Natural killer cell (primary cell): Measurements from ENCODE around the gene C22orf39. TPM values are rescaled to one million over a fixed set of nuclear protein-coding genes. Genes with fewer than 3 reads are reported as not detected.
A peak's percentile ranks its signal among the peaks of the same experiment; 100 is the strongest.

Source experiments
- ATAC-seq, 3 donors: fragments of 150-1000 bp in 2 of 3; fragments of 200-7000 bp in 1 of 3; cut with Tn5 transposase; 1 replicate in 1 of 3; 2 replicates in 2 of 3; pipeline ENCODE4 v1.10.0; 2021; ENCODE audit warnings: mild to moderate bottlenecking in 2 of 3, moderate library complexity in 2 of 3
- DNase-seq, 2 donors: peaks; one replicate each; pipeline versions ENCODE4 v3.0.0 to v3.0.0-alpha.2; 2013 to 2021; ENCODE audit warnings: mixed read lengths in 1 of 2
- H3K27ac ChIP-seq: one replicate; pipeline ENCODE4 v1.5.1; 2013; ENCODE audit warnings: mild to moderate bottlenecking, low read length
- H3K27me3 ChIP-seq: one replicate; pipeline ENCODE4 v1.6.1; 2013; ENCODE audit warnings: low read length; ENCODE audit not compliant: control insufficient read depth, insufficient read depth
- H3K36me3 ChIP-seq: one replicate; pipeline ENCODE4 v1.6.1; 2013; ENCODE audit warnings: low read length; ENCODE audit not compliant: control insufficient read depth, insufficient read depth
- H3K4me1 ChIP-seq: one replicate; pipeline ENCODE4 v1.6.1; 2013; ENCODE audit warnings: low read length; ENCODE audit not compliant: control insufficient read depth, insufficient read depth
- H3K4me3 ChIP-seq: one replicate; pipeline ENCODE4 v1.5.1; 2013; ENCODE audit warnings: low read length
- H3K9me3 ChIP-seq: one replicate; pipeline ENCODE4 v1.6.1; 2013; ENCODE audit warnings: low read length; ENCODE audit not compliant: control insufficient read depth, insufficient read depth
- H3K27ac Mint-ChIP-seq, 2 donors: one replicate each; pipeline ENCODE4 v1.8.0; 2022; ENCODE audit warnings: mild to moderate bottlenecking in 2 of 2, mixed read lengths in 2 of 2, moderate library complexity in 1 of 2
- H3K27me3 Mint-ChIP-seq, 2 donors: one replicate each; pipeline ENCODE4 v1.8.0; 2022; ENCODE audit warnings: low read depth in 2 of 2, mixed read lengths in 2 of 2
- H3K36me3 Mint-ChIP-seq: one replicate; pipeline ENCODE4 v1.8.0; 2022; ENCODE audit warnings: mixed read lengths
- H3K4me1 Mint-ChIP-seq, 2 donors: one replicate each; pipeline ENCODE4 v1.8.0; 2022; ENCODE audit warnings: mixed read lengths in 2 of 2
- H3K4me3 Mint-ChIP-seq: one replicate; pipeline ENCODE4 v1.8.0; 2022; ENCODE audit warnings: mild to moderate bottlenecking, moderate library complexity, mixed read lengths
- H3K9me3 Mint-ChIP-seq, 2 donors: one replicate each; pipeline ENCODE4 v1.8.0; 2022; ENCODE audit warnings: mixed read lengths in 2 of 2
- WGBS: methylation state at CpG from one replicate; pipeline ENCODE4 v1.1.7; 2013; ENCODE audit warnings: missing lambda C conversion rate; ENCODE audit not compliant: insufficient coverage; 5-methylcytosine and 5-hydroxymethylcytosine counted together
- intact Hi-C: fragments of 100-400 bp; cut with micrococcal nuclease; formaldehyde crosslinking; loops from one replicate; pipeline ENCODE4 v1.14.2; 2022
- total RNA-seq, 4 donors: library from RNA; stranded (reverse); fragments of 120-200 nt in 1 of 4; gene quantifications; one replicate each; pipeline versions ENCODE4 v1.2.3 to v1.2.4, GENCODE V29; 2013 to 2022
- TF ChIP-seq, protein P1 (sequence below): fragments of 200-600 bp; IDR thresholded peaks from one replicate; pipeline ENCODE4 v1.8.0; 2022; ENCODE audit warnings: antibody characterized with exemption

C22orf39 gene
- total RNA-seq, 3 donors from 2014 or later (not counting 1 experiment from before 2014, with no cell fraction given), result 45.4 to 53.3 (median 50.2) TPM

DNA sequence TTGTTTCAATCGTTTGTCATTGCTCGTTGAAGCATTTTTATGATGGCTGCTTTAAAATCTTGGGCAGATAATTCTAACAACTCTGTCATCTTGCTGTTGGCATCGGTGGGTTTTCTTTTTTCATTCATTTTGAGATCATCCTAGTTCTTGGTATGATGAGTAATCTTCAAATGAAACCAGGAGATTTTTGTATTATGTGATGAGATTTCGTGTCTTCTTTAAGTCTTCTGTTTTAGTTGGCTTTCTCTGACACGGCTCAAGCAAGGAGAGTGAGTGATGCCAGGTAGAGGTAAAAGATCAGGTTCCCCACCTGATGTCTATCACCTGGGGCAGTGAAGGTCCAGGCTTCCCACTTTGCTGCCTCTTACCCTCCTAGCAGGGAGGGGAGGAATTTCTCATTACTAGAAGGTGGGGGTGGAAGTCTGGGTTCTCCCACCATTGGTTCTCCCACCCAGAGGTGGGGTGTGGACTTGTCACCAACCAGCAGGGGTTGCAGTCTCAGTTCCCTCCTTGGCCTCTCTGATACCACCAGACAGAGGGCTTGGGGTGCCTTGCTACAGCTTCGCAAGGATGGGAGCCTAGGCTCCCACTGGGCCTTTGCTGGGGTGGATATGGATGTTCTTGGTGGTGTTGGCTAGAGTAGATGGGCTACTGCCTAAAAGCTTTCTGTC, 45.1 kb upstream of the C22orf39 start:
- ATAC-seq (no peak), DNase-seq (no peak)
- Mint-ChIP-seq H3K4me3 (no peak overlapping the region), H3K27ac (no peak overlapping the region), H3K9me3 (no peaks in the 10 kb centered on the region), H3K36me3 (no peaks in the 10 kb centered on the region), H3K4me1 (no peaks in the 10 kb centered on the region), H3K27me3 (no peaks in the 10 kb centered on the region)
- TF ChIP-seq, protein P1, sequence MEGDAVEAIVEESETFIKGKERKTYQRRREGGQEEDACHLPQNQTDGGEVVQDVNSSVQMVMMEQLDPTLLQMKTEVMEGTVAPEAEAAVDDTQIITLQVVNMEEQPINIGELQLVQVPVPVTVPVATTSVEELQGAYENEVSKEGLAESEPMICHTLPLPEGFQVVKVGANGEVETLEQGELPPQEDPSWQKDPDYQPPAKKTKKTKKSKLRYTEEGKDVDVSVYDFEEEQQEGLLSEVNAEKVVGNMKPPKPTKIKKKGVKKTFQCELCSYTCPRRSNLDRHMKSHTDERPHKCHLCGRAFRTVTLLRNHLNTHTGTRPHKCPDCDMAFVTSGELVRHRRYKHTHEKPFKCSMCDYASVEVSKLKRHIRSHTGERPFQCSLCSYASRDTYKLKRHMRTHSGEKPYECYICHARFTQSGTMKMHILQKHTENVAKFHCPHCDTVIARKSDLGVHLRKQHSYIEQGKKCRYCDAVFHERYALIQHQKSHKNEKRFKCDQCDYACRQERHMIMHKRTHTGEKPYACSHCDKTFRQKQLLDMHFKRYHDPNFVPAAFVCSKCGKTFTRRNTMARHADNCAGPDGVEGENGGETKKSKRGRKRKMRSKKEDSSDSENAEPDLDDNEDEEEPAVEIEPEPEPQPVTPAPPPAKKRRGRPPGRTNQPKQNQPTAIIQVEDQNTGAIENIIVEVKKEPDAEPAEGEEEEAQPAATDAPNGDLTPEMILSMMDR, result no peak
- intact Hi-C loops, result no loop called here
- no peak overlapping the region for H3K4me3 ChIP-seq
- H3K36me3 ChIP-seq, result no peaks in the 10 kb centered on the region
- H3K27ac ChIP-seq, result no peak overlapping the region
- H3K4me1 ChIP-seq, result no peaks in the 10 kb centered on the region
- no peaks in the 10 kb centered on the region for H3K27me3 ChIP-seq
- WGBS, result 90% methylated on average over 6 of the region's 6 CpGs
- H3K9me3 ChIP-seq, result no peaks in the 10 kb centered on the region

DNA sequence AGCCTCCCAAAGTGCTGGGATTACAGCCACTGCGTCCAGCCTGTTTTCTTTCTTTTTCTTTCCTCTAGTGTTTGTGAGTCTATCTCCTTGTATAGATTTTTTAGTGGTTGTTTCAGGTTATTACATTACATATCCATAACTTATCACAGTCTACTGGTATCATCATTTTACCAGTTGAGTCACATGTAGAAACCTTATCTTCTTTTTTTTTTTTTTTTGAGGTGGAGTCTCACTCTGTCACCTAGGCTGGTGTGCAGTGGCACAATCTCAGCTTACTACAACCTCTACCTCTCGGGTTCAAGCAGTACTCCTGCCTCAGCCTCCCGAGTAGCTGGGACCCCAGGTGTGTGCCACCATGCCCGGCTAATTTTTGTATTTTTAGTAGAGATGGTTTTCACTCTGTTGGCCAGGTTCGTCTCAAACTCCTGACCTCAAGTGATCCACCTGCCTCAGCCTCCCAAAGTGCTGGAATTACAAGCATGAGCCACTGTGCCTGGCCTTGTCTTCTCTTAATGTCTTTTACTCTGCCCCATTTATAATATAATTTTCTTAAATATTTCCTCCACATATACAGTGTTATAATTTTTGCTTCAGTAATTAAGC, 43.2 kb upstream of the C22orf39 start:
- TF ChIP-seq, protein P1, result no peak
- WGBS, result 86% methylated on average over 2 of the region's 5 CpGs
- Mint-ChIP-seq H3K36me3 (no peaks in the 10 kb centered on the region), H3K4me1 (no peaks in the 10 kb centered on the region), H3K27me3 (no peaks in the 10 kb centered on the region), H3K27ac (no peak overlapping the region), H3K4me3 (no peak overlapping the region), H3K9me3 (no peaks in the 10 kb centered on the region)
- Histone ChIP-seq H3K36me3 (no peaks in the 10 kb centered on the region), H3K4me3 (no peak overlapping the region), H3K9me3 (no peaks in the 10 kb centered on the region), H3K27ac (no peak overlapping the region), H3K27me3 (no peaks in the 10 kb centered on the region), H3K4me1 (no peaks in the 10 kb centered on the region)
- no peak for DNase-seq
- ATAC-seq, result no peak
- intact Hi-C loops, result no loop called here

DNA sequence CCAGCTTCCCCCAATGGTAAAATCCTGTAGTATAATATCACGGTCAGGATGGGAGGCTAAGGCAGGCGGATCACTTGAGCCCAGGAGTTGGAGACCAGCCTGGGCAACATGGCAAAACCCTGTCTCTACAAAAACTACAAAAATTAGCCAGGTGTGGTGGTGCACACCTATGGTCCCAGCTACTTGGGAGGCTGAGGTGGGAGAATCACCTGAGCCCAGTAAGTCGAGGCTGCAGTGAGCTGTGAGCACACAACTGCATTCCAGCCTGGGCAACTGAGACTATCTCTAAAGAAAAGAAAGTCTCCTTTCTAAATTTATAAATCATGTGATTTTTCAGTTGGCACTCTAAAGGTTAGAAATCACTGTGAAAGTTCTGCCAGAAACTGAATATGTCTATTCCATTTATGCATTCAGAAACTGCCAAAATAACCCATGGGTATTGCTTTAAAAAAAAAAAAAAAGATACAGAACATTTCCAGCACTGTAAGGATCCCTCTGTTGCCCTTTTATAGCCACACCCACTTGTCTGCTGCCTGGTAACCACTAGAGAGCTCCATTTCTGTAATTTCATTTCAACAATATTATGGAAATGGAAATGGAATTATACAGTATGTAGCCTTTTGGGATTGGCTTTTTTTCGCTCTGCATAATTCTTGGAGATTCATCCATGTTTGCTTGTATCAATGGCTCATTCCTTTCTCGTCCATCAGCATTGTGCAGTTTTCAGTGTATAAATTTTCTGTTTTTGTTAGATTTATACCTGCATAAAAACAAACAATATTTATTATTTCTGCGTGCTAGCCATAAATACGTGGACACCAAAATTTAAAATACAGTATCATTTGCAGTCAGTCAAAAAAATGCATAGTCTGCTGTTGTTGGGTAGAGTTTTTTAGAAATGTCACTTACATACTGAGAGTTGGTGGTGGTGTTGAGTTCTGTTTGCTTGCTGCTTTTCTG, 41.7 kb upstream of the C22orf39 start:
- Histone ChIP-seq H3K27me3 (no peaks in the 10 kb centered on the region), H3K4me1 (no peaks in the 10 kb centered on the region), H3K9me3 (no peaks in the 10 kb centered on the region), H3K4me3 (no peak overlapping the region), H3K36me3 (no peaks in the 10 kb centered on the region), H3K27ac (no peak overlapping the region)
- H3K9me3 Mint-ChIP-seq, result no peaks in the 10 kb centered on the region
- H3K4me3 Mint-ChIP-seq, result no peak overlapping the region
- 96% methylated on average over 6 of the region's 7 CpGs for WGBS
- no peak overlapping the region for H3K27ac Mint-ChIP-seq
- peak in 1 of 2 donors; percentile 31 for DNase-seq
- no peaks in the 10 kb centered on the region for H3K27me3 Mint-ChIP-seq
- TF ChIP-seq, protein P1, result no peak
- no peaks in the 10 kb centered on the region for H3K36me3 Mint-ChIP-seq
- intact Hi-C loops, result no loop called here
- no peak for ATAC-seq
- no peaks in the 10 kb centered on the region for H3K4me1 Mint-ChIP-seq
